Articular chondrocyte of knee joint (primary cell): ENCODE data around the gene SLC2A4. TPM values are rescaled to one million over a fixed set of nuclear protein-coding genes. Genes with fewer than 3 reads are reported as not detected.

Experiments
- total RNA-seq: library from RNA; depleted of rRNA; stranded (reverse); fragments of >200 nt; gene quantifications from 2 replicates; pipeline ENCODE4 v1.2.3, GENCODE V29; 2012

SLC2A4 gene
- total RNA-seq = 0.11 TPM in 1 of 2 replicates, not detected in the other

DNA sequence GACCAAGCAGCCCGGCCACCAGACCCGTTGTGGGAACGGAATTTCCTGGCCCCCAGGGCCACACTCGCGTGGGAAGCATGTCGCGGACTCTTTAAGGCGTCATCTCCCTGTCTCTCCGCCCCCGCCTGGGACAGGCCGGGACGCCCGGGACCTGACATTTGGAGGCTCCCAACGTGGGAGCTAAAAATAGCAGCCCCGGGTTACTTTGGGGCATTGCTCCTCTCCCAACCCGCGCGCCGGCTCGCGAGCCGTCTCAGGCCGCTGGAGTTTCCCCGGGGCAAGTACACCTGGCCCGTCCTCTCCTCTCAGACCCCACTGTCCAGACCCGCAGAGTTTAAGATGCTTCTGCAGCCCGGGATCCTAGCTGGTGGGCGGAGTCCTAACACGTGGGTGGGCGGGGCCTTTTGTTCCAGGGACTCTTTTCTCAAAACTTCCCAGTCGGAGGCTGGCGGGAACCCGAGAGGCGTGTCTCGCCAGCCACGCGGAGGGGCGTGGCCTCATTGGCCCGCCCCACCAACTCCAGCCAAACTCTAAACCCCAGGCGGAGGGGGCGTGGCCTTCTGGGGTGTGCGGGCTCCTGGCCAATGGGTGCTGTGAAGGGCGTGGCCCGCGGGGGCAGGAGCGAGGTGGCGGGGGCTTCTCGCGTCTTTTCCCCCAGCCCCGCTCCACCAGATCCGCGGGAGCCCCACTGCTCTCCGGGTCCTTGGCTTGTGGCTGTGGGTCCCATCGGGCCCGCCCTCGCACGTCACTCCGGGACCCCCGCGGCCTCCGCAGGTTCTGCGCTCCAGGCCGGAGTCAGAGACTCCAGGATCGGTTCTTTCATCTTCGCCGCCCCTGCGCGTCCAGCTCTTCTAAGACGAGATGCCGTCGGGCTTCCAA is at the start of gene SLC2A4:
Gene SLC2A4, plus strand, starts transcription at position 645 of the 879 bp plus-strand sequence. Its CDS starts 217 bp downstream, at position 862.

DNA sequence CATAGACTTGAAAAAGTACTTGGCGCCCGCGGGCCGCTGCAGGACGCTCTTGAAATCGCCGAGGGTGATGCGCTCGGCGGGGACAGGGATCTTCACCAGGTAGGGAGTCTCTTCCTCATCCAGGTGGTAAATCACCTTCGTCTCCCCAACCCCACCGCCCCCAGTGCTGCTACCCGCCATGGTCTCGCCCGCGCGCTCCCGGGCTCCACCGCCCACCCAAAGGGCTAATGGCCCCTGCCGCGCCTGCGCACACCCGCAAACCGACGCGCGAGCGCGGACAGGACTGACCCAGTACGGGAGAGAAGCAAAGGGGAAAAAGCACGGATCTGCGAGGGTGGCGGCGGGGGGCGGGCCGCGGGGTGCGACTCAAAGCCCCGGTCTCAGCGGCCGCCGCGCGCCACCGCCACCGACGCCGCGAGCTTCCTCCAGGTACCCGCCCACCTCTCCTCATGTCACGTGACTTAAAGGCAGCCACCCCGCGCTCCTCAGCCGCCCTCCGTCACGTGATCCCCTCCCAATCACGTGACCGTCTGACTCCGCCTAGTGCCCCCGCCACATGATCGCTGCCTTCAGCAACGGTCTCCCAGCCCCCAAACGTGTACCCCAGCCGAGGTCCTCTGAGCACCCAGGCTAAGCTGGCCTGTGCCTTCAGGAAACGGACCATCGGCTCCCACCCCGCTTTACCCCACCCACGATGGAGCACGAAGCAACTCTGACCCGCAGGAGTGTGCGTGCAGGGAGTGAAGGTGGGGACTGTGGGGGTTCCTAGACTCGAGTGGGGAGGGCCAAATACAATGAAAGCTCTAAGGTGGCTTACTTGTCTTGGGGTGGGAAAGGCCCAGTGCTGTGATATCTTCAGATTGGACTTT is 47.2 kb upstream of the SLC2A4 start, which contains the start of gene DVL2:
Gene DVL2, minus strand, starts transcription at position 435 of the 869 bp plus-strand sequence. Its CDS starts 255 bp downstream, at position 180.

DNA sequence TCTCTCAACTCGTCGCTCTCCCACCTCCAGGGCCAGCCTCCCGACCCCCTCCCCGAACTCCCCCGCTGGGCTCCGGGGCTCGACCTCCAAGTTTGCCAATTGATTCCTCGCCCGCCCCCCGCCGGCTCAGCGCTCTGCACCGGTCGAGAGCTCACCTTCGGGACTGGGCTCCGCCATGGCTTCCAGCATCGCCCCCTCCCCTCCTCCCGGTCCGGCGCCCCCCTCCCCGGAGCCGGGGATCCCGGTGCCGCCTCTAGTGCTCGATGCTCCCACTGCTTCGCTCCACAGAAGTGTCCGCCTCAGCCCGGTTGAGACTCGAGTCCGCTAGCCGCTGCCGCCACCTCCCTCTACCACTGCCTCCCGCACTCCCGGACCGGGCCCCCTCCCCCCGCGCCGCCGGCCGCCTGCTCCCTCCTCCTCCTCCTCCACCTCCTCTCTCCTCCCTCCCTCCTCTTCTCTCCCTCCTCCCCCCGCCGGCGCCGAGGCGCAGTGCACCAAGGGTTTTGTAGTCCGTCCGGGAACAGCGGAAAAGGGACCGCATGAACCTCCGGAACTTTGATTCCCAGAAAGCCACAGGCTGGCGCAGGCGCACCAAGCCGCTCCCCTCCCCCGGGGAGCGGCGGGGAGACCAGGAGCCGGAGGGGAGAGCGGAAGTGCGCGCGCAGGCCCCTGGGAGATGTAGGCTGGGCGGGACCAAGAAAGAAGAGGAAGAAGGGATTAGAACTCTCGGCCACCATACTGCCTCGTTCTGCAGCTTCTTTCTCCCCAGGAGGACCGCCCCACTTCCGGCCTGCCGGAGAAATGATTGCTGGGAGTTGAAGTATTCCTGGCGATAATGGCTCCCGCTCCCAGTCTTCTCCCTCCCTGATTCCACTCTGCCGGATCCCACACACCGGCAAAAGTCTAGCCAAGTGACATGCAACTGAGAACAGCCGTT is 42.2 kb upstream of the SLC2A4 start, which contains the start of gene PHF23:
Gene PHF23, minus strand, starts transcription at position 367 of the 937 bp plus-strand sequence. Its CDS starts 178 bp downstream, at position 189.

GRCh38 chr17:7241783-7242716 is 39.5 kb upstream of the SLC2A4 start, which contains the start of gene GABARAP:
Gene GABARAP (minus strand): TSS chr17:7242449. CDS start chr17:7242330, 119 bp downstream.

GRCh38 chr17:7251661-7252175 is 29.8 kb upstream of the SLC2A4 start, which contains the start of gene CTDNEP1:
Gene CTDNEP1 (minus strand): TSS chr17:7251734. CDS start chr17:7251296, 438 bp downstream.

DNA sequence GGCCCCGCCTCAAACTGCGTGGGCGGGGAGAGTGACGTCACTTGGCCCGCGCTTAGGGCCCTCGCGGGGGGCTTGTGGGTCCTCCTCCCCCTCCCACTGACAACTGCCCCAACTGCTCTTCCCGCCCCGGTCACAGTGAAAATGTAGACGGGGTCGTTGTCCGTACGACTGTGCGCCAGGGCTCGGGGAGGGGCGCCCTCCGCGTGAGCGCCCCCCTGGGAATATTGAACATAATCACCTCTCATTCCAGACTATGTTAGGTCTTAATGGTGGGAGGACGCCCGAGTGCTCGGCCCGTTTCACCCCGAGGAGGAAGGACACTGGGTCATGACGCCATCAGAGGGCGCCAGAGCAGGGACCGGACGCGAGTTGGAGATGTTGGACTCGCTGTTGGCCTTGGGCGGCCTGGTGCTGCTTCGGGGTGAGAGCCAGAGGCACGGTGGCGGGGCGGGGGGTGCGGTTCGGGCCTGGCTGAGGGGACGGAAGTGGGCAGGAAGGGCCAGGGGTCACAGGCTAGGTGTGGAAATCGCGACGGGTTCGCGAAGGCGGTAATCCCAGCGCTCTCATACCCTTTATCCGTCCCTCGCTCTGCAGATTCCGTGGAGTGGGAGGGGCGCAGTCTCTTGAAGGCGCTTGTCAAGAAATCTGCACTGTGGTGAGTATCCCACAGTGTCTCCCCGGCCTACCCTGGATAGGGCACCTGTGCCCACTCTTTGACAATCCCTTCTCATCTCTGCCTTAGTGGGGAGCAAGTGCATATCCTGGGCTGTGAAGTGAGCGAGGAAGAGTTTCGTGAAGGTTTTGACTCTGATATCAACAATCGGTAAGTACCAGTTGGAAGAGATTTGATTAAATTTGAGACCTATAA is 29.1 kb upstream of the SLC2A4 start, which contains the start of gene ELP5:
Gene ELP5, plus strand, starts transcription at position 40 of the 868 bp plus-strand sequence. Its CDS starts 336 bp downstream, at position 376.

GRCh38 chr17:7262192-7262934 is 19.2 kb upstream of the SLC2A4 start, which contains the start of gene CLDN7:
Gene CLDN7 (minus strand): TSS chr17:7262478. CDS start chr17:7262043, 435 bp downstream.

DNA sequence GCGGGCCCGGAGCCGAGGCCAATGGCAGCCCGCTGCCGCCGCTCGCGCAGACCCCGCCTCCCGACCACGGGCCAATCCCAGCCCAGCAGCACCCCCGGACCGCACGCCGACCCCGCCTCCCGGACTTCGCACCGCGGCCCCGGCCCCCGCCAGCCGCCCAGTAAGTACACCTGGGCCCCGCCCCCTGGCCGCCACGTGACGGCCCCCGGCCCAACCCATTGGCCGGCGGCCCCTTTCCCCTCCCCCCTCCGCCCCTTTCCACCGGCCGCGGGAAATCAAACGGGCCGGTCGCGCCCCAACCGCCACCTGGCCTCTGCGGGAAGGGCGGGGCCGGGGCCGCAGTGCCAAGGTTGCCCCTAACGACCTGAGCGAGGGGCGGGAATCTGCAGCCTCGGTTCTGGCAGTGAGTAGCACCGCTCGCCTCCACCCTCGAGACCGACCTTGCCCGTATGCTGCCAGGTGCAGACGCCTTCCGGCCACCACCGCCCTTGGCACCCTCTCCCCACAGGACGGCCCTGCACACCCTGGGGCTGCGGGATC is 13.2 kb downstream of the SLC2A4 start, which contains the start of gene YBX2:
Gene YBX2, minus strand, starts transcription at position 26 of the 540 bp plus-strand sequence. CDS start 139 bp downstream, outside the sequence.

DNA sequence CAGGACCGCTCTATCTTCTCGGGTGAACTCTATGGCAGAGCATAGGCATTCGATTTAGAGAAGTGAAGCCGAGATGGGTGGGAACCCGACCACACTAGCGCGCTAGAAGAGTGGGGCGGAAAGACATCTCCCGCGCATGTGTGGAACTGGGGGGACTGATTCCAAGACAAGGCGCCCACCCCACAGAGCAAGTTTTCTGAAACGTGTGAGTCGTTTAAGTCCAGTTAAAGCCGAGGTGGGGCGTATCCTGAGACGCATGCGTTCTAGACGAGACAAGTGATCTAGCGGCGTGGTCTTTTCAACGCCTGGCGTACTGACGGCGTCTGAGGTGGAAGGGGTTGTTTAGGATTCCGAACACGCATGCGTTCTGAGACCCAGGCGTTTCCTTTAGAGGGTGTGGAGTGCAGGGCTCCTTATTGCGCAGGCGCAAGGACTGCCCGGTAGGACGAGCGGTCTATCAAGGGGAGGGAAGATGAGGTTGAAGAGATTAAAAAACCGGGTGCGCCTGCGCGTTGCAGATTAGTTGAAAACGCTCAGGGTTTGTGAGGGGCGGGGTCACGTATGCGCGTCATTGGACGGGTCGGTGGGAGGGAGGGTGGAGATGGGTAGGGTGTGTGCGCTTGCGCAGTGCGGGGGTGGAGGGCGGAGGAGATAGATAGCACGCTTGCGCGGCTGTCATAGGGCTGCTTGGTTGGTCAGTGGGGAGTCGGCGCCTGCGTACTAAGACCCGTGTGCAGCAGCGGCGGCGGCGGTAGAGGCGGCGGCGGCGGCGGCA is 25.6 kb downstream of the SLC2A4 start, which contains the start of gene EIF5A:
Gene EIF5A, plus strand, starts transcription at position 718 of the 775 bp plus-strand sequence. CDS start 2,008 bp downstream, outside the sequence.

GRCh38 chr17:7314719-7315569 is 33.4 kb downstream of the SLC2A4 start, which contains the start of gene GPS2:
Gene GPS2 (minus strand): TSS chr17:7315360. CDS start chr17:7315052, 308 bp downstream.

DNA sequence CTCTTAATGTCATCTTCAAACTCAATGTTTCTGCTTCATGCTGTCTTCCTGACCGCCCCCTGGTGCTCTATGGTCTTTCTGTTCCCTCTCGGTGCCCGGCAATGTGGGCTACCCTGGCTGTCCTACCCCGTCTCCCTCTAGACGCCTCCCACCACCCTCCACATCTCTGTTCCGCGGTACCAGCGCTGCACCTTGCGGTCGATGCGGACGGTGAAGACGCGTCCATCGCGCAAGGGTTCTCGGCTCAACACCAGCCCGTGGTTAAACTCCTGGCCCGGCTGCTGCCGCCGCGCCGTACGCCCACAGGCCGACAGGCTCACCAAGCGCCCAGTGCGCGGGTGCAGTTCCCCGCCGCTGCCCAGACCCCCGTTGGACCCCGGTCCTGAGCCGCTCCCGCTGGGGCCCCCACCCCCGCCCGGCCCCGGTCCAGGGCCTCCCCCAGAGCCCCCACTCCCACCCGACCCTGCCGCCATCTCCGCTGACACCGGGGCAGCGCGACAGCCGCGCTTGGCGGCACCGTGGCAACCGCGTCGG is 47.4 kb downstream of the SLC2A4 start, which contains the start of gene NEURL4:
Gene NEURL4, minus strand, starts transcription at position 496 of the 534 bp plus-strand sequence. Its CDS starts 23 bp downstream, at position 473.

GRCh38 chr17:7336240-7337175 is 55.0 kb downstream of the SLC2A4 start, which contains the start of gene ACAP1:
Gene ACAP1 (plus strand): TSS chr17:7336529. CDS start chr17:7336735, 206 bp downstream.

